PC-3 (cell line): ENCODE results near the gene FSTL1.

Source experiments
- CTCF ChIP-seq: fragments of 300-600 bp; sonication (generic); conservative IDR thresholded peaks from 2 replicates; pipeline ENCODE4 v1.5.1; 2017; ENCODE audit warnings: antibody characterized with exemption, low read depth, mild to moderate bottlenecking, low read length
- EZH2 ChIP-seq: fragments of 300-600 bp; sonication (generic); IDR thresholded peaks from one replicate; pipeline ENCODE4 v1.6.1; 2017; ENCODE audit warnings: antibody characterized with exemption, mild to moderate bottlenecking, low read length; ENCODE audit not compliant: unreplicated experiment

DNA sequence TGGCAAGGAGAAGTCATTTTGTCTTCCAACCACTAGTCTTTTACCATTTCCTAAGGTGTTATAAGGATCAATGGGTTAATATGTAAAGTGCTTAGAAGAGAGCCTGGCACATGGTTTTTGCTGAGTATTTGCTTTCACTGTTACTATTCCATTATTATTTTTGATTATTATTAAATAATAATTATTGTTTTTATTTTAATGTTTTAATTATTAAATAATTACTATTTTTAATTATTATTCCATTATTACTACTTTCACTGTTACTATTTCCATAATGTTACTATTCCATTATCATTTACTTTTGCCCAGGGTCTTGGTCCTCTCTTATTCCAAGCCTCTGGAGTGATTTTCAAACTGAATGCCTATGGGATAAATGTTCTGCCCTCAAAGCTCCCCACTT, 48.5 kb downstream of the FSTL1 start:
- TF ChIP-seq CTCF (no peak), EZH2 (no peak)
